Endothelial cell of umbilical vein (primary cell): ENCODE measurements around the gene HINFP.

ENCODE experiments used
- EZH2 ChIP-seq: IDR thresholded peaks from 2 replicates; pipeline ENCODE4 v1.6.1; 2012; ENCODE audit warnings: borderline replicate concordance, low read depth, mild to moderate bottlenecking, moderate library complexity, low read length, inconsistent platforms; ENCODE audit not compliant: severe bottlenecking
- GATA2 ChIP-seq: IDR thresholded peaks from 2 replicates; pipeline ENCODE4 v1.7.0; 2011; ENCODE audit warnings: low read depth, mild to moderate bottlenecking, moderate library complexity, mixed read lengths, low read length; ENCODE audit not compliant: insufficient read length, insufficient read depth
- JUN ChIP-seq: IDR thresholded peaks from 2 replicates; pipeline ENCODE4 v1.6.1; 2011; ENCODE audit warnings: borderline replicate concordance, low read depth; ENCODE audit not compliant: insufficient read length, insufficient read depth
- MYC ChIP-seq: IDR thresholded peaks from one replicate; pipeline ENCODE4 v1.6.1; 2011; ENCODE audit warnings: mild to moderate bottlenecking, low read depth, low read length
- POLR2A ChIP-seq: IDR thresholded peaks from 2 replicates; pipeline ENCODE4 v1.6.1; 2012; ENCODE audit warnings: low read depth, mild to moderate bottlenecking, control low read depth, low read length
- POLR2AphosphoS5 ChIP-seq: IDR thresholded peaks from 2 replicates; pipeline ENCODE4 v1.6.1; 2012; ENCODE audit warnings: low read depth, mild to moderate bottlenecking, control low read depth, low read length, moderate library complexity; ENCODE audit not compliant: insufficient read depth
- TF ChIP-seq, protein P1 (sequence below), 2 donors: IDR thresholded peaks; 1 replicate in 1 of 2; 2 replicates in 1 of 2; pipeline ENCODE4 v1.5.1; 2011; ENCODE audit warnings: low read length in 2 of 2, mild to moderate bottlenecking in 2 of 2, moderate library complexity in 2 of 2, control low read depth in 1 of 2, inconsistent platforms in 1 of 2, low read depth in 1 of 2; ENCODE audit not compliant: insufficient read depth in 1 of 2; ENCODE audit errors: extremely low read depth in 1 of 2

GRCh38 chr11:119085437-119085847, 35.9 kb upstream of the HINFP start:
- TF ChIP-seq, protein P1, sequence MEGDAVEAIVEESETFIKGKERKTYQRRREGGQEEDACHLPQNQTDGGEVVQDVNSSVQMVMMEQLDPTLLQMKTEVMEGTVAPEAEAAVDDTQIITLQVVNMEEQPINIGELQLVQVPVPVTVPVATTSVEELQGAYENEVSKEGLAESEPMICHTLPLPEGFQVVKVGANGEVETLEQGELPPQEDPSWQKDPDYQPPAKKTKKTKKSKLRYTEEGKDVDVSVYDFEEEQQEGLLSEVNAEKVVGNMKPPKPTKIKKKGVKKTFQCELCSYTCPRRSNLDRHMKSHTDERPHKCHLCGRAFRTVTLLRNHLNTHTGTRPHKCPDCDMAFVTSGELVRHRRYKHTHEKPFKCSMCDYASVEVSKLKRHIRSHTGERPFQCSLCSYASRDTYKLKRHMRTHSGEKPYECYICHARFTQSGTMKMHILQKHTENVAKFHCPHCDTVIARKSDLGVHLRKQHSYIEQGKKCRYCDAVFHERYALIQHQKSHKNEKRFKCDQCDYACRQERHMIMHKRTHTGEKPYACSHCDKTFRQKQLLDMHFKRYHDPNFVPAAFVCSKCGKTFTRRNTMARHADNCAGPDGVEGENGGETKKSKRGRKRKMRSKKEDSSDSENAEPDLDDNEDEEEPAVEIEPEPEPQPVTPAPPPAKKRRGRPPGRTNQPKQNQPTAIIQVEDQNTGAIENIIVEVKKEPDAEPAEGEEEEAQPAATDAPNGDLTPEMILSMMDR (IDR thresholded peaks at IDR 0.05; ENCODE audit: extremely low read depth in 1 of 2, insufficient read depth in 1 of 2, low read depth in 1 of 2, low read length in 2 of 2), result no peak
- no peak for TF ChIP-seq EZH2
- TF ChIP-seq POLR2A, result no peak
- no peak for TF ChIP-seq POLR2AphosphoS5
- no peak for TF ChIP-seq MYC
- no peak for TF ChIP-seq GATA2
- no peak for TF ChIP-seq JUN
